ENCODE results near the gene PRKCH.

PRKCH gene

DNA sequence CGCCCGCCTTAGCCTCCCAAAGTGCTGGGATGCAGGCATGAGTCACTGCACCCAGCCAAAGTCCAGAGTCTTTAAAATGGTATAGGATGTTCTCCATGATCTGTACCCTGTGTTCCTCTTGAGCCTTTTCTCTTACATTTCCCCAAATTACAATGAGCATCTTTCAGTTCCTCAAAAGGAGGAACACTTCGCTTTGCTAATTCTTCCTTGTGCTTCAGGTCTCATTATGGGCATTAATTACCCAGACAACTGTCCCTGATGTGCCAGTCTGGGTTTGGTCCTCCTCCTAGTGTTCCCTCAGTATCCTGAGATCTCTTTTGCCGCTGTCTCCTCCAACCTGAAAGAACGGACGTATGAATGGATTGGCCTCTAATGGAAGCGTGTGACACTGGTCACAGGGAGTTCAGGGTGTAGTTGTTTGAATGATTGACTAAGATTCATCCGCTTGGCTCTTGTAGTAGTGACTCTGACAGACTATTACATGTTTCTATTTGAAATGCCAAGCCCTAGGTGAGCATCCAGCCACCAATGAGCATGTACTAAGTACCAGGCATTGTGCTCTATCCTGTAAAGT, 8.2 kb downstream of the PRKCH start:
- Histone ChIP-seq H3K9ac (ENCODE audit: low read length) (no peak overlapping the region), H3K27me3 (ENCODE audit: control insufficient read depth in 1 of 2, insufficient read depth in 1 of 2, low read length in 2 of 2) (peaks cover 0 to 18% of the 10 kb centered on the region in 2 experiments), H2AK5ac (ENCODE audit: low read length, severe bottlenecking) (no peak overlapping the region), H3K4me3 (ENCODE audit: insufficient read depth in 1 of 2, low read depth in 1 of 2, low read length in 2 of 2) (no peak overlapping the region), H3K9me3 (ENCODE audit: control insufficient read depth, low read length) (peaks cover 5% of the 10 kb centered on the region), H3K4ac (ENCODE audit: low read depth in 1 of 2, low read length in 2 of 2) (no peak overlapping the region), H3K23ac (ENCODE audit: low read length in 2 of 2) (peak overlapping the region in 1 of 2 experiments; percentile 21), H3K14ac (ENCODE audit: low read length in 2 of 2) (no peak overlapping the region), H2BK120ac (ENCODE audit: low read depth, low read length) (no peak overlapping the region), H3K4me2 (ENCODE audit: low read length, poor library complexity, severe bottlenecking) (no peak overlapping the region), H2BK5ac (ENCODE audit: low read depth, low read length, poor library complexity, severe bottlenecking) (no peak overlapping the region), H3K36me3 (ENCODE audit: control insufficient read depth in 1 of 2, insufficient read depth in 2 of 2, low read depth in 1 of 2, low read length in 2 of 2) (no peaks in the 10 kb centered on the region), H2BK12ac (ENCODE audit: low read length in 2 of 2) (no peak overlapping the region), H4K91ac (ENCODE audit: low read length) (no peak overlapping the region), H3K79me1 (replicated peaks; ENCODE audit: low read length, poor library complexity, severe bottlenecking) (no peaks in the 10 kb centered on the region), H3K4me1 (ENCODE audit: control insufficient read depth, insufficient read depth, low read depth, low read length) (no peaks in the 10 kb centered on the region), H2BK15ac (ENCODE audit: low read depth, poor library complexity, severe bottlenecking) (no peak overlapping the region), H3K18ac (ENCODE audit: low read depth in 1 of 2, low read length in 2 of 2) (no peak overlapping the region), H2AFZ (ENCODE audit: low read depth, low read length) (no peak overlapping the region), H4K8ac (ENCODE audit: low read length) (no peak overlapping the region), H3K27ac (ENCODE audit: low read length, poor library complexity, severe bottlenecking) (no peak overlapping the region)
- DNase-seq, result no peak
- WGBS, result 84% methylated on average over 8 of the region's 8 CpGs

DNA sequence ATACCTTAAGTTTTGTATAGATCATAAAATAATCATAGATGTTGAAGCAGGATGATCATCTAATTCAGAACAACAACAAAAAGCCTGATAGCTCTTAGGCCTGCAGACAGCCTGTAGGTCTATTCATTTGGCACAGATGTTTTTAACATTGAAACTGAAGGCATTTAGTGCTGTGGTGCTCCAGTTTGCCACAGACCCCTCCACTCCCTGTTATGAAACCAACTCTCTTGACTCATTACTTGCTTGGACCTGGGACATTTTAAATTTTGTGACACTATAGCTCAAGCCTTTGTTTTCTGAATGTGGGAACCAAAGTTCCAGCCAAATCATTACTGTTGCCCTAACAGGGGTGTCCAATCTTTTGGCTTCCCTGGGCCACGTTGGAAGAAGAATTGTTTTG, 9.1 kb downstream of the PRKCH start:
- no peak overlapping the region for H3K23ac ChIP-seq (ENCODE audit: low read length in 2 of 2)

DNA sequence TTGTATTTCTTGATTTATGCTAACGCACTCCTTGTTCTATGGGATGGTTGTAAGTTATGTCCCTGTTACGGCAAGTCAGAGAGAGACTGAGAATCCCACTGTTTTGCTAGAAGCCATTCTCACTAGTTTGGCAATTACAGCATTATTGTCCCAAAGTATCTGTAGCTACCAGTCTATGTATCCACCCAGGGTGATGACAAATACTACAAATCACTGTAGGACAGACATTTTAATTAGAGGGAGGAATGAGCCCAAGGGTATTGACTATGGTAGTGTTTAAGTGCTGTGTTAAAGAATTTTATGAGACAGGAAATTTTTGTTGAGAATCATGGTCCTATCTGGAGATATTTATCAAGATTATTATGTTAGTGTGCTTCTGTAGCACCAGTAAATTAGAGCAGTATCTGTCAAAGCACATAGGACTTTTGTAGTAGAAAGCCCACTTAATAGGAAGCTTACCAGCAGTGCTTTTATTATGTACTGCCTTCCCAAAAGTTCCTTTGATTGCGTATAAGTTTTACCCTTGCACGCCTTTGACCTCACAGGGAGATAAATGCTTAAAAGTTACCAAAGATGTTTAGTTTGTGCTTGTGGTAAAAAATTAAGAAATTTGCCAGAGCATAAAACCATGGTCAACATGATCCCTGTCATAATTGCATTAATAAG, 10.7 kb downstream of the PRKCH start:
- Histone ChIP-seq H3K18ac (ENCODE audit: low read depth in 1 of 2, low read length in 2 of 2) (no peak overlapping the region), H3K27ac (ENCODE audit: low read length, poor library complexity, severe bottlenecking) (no peak overlapping the region), H4K91ac (ENCODE audit: low read length) (no peak overlapping the region), H2AFZ (ENCODE audit: low read depth, low read length) (no peak overlapping the region), H3K9ac (ENCODE audit: low read length) (no peak overlapping the region), H3K4ac (ENCODE audit: low read depth in 1 of 2, low read length in 2 of 2) (no peak overlapping the region), H3K79me1 (replicated peaks; ENCODE audit: low read length, poor library complexity, severe bottlenecking) (no peaks in the 10 kb centered on the region), H2BK12ac (ENCODE audit: low read length in 2 of 2) (no peak overlapping the region), H4K8ac (ENCODE audit: low read length) (no peak overlapping the region), H2AK5ac (ENCODE audit: low read length, severe bottlenecking) (no peak overlapping the region), H3K4me3 (ENCODE audit: insufficient read depth in 1 of 2, low read depth in 1 of 2, low read length in 2 of 2) (no peak overlapping the region), H2BK15ac (ENCODE audit: low read depth, poor library complexity, severe bottlenecking) (no peak overlapping the region), H2BK120ac (ENCODE audit: low read depth, low read length) (no peak overlapping the region), H3K9me3 (ENCODE audit: control insufficient read depth, low read length) (no peaks in the 10 kb centered on the region), H3K14ac (ENCODE audit: low read length in 2 of 2) (no peak overlapping the region), H3K36me3 (ENCODE audit: control insufficient read depth in 1 of 2, insufficient read depth in 2 of 2, low read depth in 1 of 2, low read length in 2 of 2) (no peaks in the 10 kb centered on the region), H2BK5ac (ENCODE audit: low read depth, low read length, poor library complexity, severe bottlenecking) (no peak overlapping the region), H3K4me1 (ENCODE audit: control insufficient read depth, insufficient read depth, low read depth, low read length) (no peaks in the 10 kb centered on the region), H3K27me3 (ENCODE audit: control insufficient read depth in 1 of 2, insufficient read depth in 1 of 2, low read length in 2 of 2) (peaks cover 0 to 7% of the 10 kb centered on the region in 2 experiments), H3K23ac (ENCODE audit: low read length in 2 of 2) (no peak overlapping the region), H3K4me2 (ENCODE audit: low read length, poor library complexity, severe bottlenecking) (no peak overlapping the region)
- no peak for DNase-seq
- WGBS, result 73% methylated on average over 4 of the region's 4 CpGs

More for the DNA sequence above, 9.1 kb downstream of the PRKCH start:
- Histone ChIP-seq H2BK15ac (ENCODE audit: low read depth, poor library complexity, severe bottlenecking) (no peak overlapping the region), H3K4me1 (ENCODE audit: control insufficient read depth, insufficient read depth, low read depth, low read length) (no peaks in the 10 kb centered on the region), H3K27ac (ENCODE audit: low read length, poor library complexity, severe bottlenecking) (no peak overlapping the region), H4K91ac (ENCODE audit: low read length) (no peak overlapping the region), H2AFZ (ENCODE audit: low read depth, low read length) (no peak overlapping the region), H2BK12ac (ENCODE audit: low read length in 2 of 2) (no peak overlapping the region), H2BK5ac (ENCODE audit: low read depth, low read length, poor library complexity, severe bottlenecking) (no peak overlapping the region), H2AK5ac (ENCODE audit: low read length, severe bottlenecking) (no peak overlapping the region), H3K4me3 (ENCODE audit: insufficient read depth in 1 of 2, low read depth in 1 of 2, low read length in 2 of 2) (no peak overlapping the region), H3K9ac (ENCODE audit: low read length) (no peak overlapping the region), H3K36me3 (ENCODE audit: control insufficient read depth in 1 of 2, insufficient read depth in 2 of 2, low read depth in 1 of 2, low read length in 2 of 2) (no peaks in the 10 kb centered on the region), H2BK120ac (ENCODE audit: low read depth, low read length) (no peak overlapping the region), H3K27me3 (ENCODE audit: control insufficient read depth in 1 of 2, insufficient read depth in 1 of 2, low read length in 2 of 2) (peaks cover 0 to 9% of the 10 kb centered on the region in 2 experiments), H4K8ac (ENCODE audit: low read length) (no peak overlapping the region), H3K18ac (ENCODE audit: low read depth in 1 of 2, low read length in 2 of 2) (no peak overlapping the region), H3K79me1 (replicated peaks; ENCODE audit: low read length, poor library complexity, severe bottlenecking) (no peaks in the 10 kb centered on the region), H3K4me2 (ENCODE audit: low read length, poor library complexity, severe bottlenecking) (no peak overlapping the region), H3K4ac (ENCODE audit: low read depth in 1 of 2, low read length in 2 of 2) (no peak overlapping the region), H3K9me3 (ENCODE audit: control insufficient read depth, low read length) (peaks cover 5% of the 10 kb centered on the region), H3K14ac (ENCODE audit: low read length in 2 of 2) (no peak overlapping the region)
- DNase-seq, result no peak
- 63% methylated on average over 1 of the region's 1 CpG for WGBS

DNA sequence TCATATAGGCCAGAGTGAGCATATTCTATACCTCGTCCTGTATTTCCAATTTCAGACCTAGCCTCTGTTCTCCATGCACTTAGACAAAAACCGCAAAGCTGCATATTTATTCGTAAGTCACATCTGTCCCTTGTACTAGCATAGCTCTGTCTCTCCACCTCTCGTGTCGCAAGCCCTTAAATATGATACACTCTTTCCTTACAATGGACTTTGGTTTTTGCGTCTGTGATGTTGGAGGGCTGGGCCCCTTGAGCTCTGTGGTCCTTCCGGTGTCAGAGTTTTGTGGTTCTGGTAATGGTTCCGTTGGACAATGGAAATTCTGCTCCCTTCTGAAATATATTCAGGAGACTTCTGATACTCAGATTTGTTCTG, 11.3 kb downstream of the PRKCH start:
- H3K18ac ChIP-seq (ENCODE audit: low read depth in 1 of 2, low read length in 2 of 2), result no peak overlapping the region
- no peak overlapping the region for H3K27ac ChIP-seq (ENCODE audit: low read length, poor library complexity, severe bottlenecking)
- no peak overlapping the region for H3K14ac ChIP-seq (ENCODE audit: low read length in 2 of 2)
- H3K4ac ChIP-seq (ENCODE audit: low read depth in 1 of 2, low read length in 2 of 2), result no peak overlapping the region
- H2BK12ac ChIP-seq (ENCODE audit: low read length in 2 of 2), result no peak overlapping the region
- no peak overlapping the region for H4K91ac ChIP-seq (ENCODE audit: low read length)
- peaks cover 0 to 7% of the 10 kb centered on the region in 2 experiments for H3K27me3 ChIP-seq (ENCODE audit: control insufficient read depth in 1 of 2, insufficient read depth in 1 of 2, low read length in 2 of 2)
- H3K4me3 ChIP-seq (ENCODE audit: insufficient read depth in 1 of 2, low read depth in 1 of 2, low read length in 2 of 2), result no peak overlapping the region
- DNase-seq, result no peak
- H3K79me1 ChIP-seq (replicated peaks; ENCODE audit: low read length, poor library complexity, severe bottlenecking), result no peaks in the 10 kb centered on the region
- H2BK5ac ChIP-seq (ENCODE audit: low read depth, low read length, poor library complexity, severe bottlenecking), result no peak overlapping the region
- H3K4me1 ChIP-seq (ENCODE audit: control insufficient read depth, insufficient read depth, low read depth, low read length), result no peaks in the 10 kb centered on the region
- no peak overlapping the region for H2AK5ac ChIP-seq (ENCODE audit: low read length, severe bottlenecking)
- no peak overlapping the region for H3K23ac ChIP-seq (ENCODE audit: low read length in 2 of 2)
- WGBS, result 89% methylated on average over 8 of the region's 8 CpGs
- no peak overlapping the region for H2AFZ ChIP-seq (ENCODE audit: low read depth, low read length)
- no peak overlapping the region for H4K8ac ChIP-seq (ENCODE audit: low read length)
- no peaks in the 10 kb centered on the region for H3K9me3 ChIP-seq (ENCODE audit: control insufficient read depth, low read length)
- no peak overlapping the region for H3K9ac ChIP-seq (ENCODE audit: low read length)
- no peak overlapping the region for H2BK120ac ChIP-seq (ENCODE audit: low read depth, low read length)
- H3K36me3 ChIP-seq (ENCODE audit: control insufficient read depth in 1 of 2, insufficient read depth in 2 of 2, low read depth in 1 of 2, low read length in 2 of 2), result no peaks in the 10 kb centered on the region
- H2BK15ac ChIP-seq (ENCODE audit: low read depth, poor library complexity, severe bottlenecking), result no peak overlapping the region
- no peak overlapping the region for H3K4me2 ChIP-seq (ENCODE audit: low read length, poor library complexity, severe bottlenecking)

Measured in mesenchymal stem cell (in vitro differentiated cells and primary cell).